Measurements from ENCODE around the gene FGR.

DNA sequence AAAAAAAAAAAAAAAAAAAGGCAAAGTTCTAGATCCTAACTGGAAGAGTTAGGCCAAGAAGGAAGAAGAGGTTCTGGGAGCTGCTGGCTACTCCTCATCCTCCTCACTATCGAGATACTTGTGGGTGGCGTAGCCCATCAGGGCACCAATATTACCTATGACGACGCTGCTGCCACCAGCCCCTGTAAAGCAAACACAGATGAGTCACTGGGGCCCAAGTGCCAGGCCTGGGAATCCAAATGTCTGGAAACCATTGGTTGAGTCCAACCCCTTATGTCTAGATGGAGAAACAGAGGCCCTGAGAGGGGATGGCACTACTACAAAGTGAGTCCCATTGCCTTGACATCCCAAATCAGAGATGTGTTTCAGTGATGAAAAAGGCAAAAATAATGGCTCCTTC lies 31.3 kb upstream of the FGR start:
- TF ChIP-seq, protein P1, sequence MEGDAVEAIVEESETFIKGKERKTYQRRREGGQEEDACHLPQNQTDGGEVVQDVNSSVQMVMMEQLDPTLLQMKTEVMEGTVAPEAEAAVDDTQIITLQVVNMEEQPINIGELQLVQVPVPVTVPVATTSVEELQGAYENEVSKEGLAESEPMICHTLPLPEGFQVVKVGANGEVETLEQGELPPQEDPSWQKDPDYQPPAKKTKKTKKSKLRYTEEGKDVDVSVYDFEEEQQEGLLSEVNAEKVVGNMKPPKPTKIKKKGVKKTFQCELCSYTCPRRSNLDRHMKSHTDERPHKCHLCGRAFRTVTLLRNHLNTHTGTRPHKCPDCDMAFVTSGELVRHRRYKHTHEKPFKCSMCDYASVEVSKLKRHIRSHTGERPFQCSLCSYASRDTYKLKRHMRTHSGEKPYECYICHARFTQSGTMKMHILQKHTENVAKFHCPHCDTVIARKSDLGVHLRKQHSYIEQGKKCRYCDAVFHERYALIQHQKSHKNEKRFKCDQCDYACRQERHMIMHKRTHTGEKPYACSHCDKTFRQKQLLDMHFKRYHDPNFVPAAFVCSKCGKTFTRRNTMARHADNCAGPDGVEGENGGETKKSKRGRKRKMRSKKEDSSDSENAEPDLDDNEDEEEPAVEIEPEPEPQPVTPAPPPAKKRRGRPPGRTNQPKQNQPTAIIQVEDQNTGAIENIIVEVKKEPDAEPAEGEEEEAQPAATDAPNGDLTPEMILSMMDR (conservative IDR thresholded peaks at IDR 0.05 in 1 of 2, IDR thresholded peaks at IDR 0.05 in 1 of 2; ENCODE audit: extremely low read depth in 1 of 2, insufficient read depth in 1 of 2, low read depth in 1 of 2, low read length in 2 of 2), result no peak
- no peak for TF ChIP-seq EZH2 (IDR thresholded peaks at IDR 0.05; ENCODE audit: borderline replicate concordance, low read length)
